ENCODE results near the gene PBOV1.

The PBOV1 gene

DNA sequence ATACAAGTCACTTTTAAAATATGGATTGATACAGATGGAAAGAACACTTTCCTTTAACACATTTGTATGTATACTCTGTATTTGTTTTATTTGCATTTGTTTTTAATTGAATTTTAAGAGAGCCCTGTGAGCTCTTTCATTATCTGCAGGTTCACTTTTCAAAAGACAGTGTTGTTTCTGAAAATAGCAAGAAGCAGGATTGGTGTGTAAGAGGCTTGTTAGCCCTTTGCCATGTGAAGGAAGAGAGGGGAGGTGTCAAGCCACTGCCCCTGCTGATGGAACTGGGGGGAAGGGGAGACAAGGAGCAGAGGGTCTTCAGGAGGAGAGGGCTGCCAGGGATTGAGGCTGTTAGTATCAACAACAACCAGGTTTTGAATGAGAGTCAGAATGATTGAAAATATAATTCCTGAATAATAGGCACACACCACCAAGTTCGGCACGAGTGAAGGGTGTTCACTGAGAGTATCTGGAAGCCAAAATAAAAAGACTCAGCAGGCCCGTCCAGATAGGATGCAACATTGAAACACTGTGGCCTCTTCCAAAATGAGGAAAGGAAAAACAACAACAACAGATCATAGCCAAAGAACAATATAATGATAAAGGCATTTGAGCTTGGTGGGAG is 12.6 kb upstream of the PBOV1 start:
- TF ChIP-seq ZFX (IDR thresholded peaks at IDR 0.05), result no peak
- TF ChIP-seq, protein P1, sequence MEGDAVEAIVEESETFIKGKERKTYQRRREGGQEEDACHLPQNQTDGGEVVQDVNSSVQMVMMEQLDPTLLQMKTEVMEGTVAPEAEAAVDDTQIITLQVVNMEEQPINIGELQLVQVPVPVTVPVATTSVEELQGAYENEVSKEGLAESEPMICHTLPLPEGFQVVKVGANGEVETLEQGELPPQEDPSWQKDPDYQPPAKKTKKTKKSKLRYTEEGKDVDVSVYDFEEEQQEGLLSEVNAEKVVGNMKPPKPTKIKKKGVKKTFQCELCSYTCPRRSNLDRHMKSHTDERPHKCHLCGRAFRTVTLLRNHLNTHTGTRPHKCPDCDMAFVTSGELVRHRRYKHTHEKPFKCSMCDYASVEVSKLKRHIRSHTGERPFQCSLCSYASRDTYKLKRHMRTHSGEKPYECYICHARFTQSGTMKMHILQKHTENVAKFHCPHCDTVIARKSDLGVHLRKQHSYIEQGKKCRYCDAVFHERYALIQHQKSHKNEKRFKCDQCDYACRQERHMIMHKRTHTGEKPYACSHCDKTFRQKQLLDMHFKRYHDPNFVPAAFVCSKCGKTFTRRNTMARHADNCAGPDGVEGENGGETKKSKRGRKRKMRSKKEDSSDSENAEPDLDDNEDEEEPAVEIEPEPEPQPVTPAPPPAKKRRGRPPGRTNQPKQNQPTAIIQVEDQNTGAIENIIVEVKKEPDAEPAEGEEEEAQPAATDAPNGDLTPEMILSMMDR (conservative IDR thresholded peaks at IDR 0.05), result no peak
- peak overlapping the region; percentile 100 for H3K27ac ChIP-seq

DNA sequence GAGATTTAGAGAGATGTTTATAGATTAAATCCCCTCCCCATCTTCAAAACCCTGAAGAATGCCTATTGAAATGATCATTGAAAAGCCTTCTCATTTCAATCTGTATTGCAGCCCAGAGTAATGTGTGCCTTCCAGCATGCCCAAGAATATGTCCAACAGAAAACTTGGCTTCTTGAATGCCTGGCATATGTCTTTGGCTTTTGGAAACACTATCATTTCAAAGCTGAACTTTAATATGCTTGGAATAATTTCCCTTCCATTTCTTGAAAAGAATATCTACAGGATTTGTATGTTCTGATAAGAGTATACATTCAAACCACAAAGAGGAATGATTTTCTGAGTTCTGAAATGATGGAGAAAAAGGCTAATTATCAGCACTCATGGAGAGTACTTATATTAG is 11.9 kb upstream of the PBOV1 start:
- TF ChIP-seq, protein P1 (conservative IDR thresholded peaks at IDR 0.05), result no peak
- H3K27ac ChIP-seq, result peak overlapping the region; percentile 100

DNA sequence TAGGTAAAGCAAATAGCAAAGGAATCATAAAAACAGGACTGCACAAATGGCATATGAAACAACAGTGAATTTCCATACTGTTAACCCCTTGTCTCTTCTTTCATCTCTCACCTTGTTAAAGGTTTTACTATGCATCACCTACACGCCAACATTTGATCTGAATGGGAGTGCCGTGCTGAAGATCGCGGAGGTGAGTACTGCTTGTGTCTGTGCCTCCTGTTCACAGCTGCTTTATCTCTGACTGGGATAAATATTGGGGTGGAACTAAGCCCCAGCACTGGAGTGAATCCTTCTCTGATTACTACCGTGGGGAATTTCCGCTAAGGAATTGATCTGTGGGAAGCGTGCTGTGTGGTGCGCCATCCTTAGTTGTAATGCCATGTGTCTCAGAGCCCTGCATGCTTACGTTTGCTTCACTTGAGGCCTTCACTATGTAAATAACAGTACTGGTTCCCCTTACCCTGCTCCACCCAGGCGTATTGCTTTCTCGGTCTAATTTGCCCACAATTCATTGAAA is 11.4 kb upstream of the PBOV1 start:
- TF ChIP-seq ZFX (IDR thresholded peaks at IDR 0.05), result no peak
- TF ChIP-seq, protein P1 (conservative IDR thresholded peaks at IDR 0.05), result no peak

DNA sequence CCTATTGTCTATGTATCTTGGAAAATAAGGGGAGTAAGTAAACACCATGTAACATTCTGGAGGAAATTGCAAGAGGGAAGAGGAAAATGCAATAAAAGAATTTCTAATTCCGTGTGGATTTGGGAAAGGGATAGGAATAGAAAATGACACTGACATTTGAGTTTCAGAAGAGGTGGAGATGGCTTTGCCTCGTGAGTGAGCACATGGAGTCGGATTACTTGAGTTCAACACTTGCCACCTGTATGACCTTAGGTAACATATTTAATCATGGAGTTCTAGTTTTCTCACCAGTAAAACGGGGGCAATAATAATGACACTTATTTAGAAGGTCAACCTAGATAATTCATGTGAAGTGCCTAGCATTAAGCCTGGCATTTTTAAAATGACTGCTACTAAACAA is 10.8 kb upstream of the PBOV1 start:
- TF ChIP-seq, protein P1 (conservative IDR thresholded peaks at IDR 0.05), result no peak
- TF ChIP-seq ZFX (IDR thresholded peaks at IDR 0.05), result no peak

More for the DNA sequence above, 11.4 kb upstream of the PBOV1 start:
- H3K27ac ChIP-seq, result peak overlapping the region; percentile 100

DNA sequence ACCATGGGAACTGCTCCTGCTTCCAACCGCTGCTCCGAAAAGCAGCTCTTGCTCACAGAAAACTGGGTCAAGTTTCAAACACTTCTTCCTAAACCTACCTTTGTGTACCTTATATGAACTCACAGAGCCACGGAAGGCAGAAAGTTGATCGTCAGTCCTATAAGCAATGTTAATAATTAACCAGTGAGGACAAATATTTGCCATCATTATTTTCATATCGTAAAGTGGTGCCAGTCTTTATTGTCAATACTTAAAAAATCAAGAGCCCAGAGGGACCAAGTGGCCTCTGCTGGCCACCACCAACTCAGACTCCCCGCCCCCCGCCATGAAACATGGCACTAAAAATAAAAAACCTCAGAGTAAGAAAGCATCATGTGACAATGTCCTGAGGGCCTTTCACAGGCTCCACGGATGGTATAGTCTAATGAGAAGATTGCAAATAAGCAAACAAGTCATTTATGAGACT is 9.1 kb upstream of the PBOV1 start:
- no peak for TF ChIP-seq ZFX (IDR thresholded peaks at IDR 0.05)
- H3K27ac ChIP-seq, result peak overlapping the region; percentile 100

More for the DNA sequence above, 10.8 kb upstream of the PBOV1 start:
- peak overlapping the region; percentile 100 for H3K27ac ChIP-seq

DNA sequence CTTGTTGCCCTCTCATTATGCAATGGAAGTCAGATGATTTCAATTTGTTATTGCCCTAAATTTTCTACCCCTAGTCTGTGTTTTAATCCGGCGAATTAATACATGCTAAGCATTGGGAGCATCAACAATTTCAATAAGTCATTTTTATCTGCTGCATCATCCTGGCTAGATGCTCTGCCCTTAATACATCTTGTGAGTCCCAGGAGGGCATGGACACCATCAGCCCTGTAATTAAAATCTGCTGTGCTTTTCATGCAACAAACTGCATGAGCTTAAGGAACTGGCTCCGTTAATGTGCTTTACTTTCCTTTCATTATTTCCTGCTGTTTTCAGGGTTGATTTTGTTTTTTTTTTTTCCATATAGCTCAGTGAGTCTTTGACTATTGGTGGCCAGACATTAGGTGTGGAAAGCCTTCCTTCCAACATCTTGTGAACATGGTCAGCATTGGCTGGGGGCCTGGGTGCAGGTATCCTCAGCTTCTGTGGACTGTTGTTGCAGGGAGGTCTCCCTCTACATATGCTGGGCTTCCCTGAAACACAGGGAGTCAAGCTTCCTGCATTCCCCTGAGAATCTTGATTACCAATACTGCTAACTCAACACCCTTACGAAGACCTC is 8.5 kb upstream of the PBOV1 start:
- H3K27ac ChIP-seq, result peak overlapping the region; percentile 100
- no peak for TF ChIP-seq ZFX (IDR thresholded peaks at IDR 0.05)
- TF ChIP-seq, protein P1 (conservative IDR thresholded peaks at IDR 0.05), result no peak

DNA sequence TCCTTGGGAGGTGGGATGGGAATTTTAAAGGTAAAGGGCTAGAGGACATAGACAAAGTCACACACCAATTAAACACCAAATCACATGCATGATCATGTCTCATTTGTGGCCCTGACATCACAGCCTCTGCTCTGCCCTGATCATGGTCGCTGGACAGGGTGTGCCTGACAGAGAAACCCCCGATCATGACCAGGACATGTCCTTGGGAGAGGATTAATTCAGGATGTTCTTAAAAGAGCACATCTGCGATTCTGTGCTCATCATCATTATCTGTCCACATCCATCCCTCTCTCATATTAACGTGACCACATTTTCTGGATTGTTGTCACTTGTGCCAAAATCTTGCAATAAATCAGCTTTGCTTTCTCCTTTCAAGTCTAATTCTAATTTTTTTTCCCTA is 7.7 kb upstream of the PBOV1 start:
- TF ChIP-seq, protein P1 (conservative IDR thresholded peaks at IDR 0.05), result no peak
- TF ChIP-seq ZFX (IDR thresholded peaks at IDR 0.05), result no peak

More for the DNA sequence above, 7.7 kb upstream of the PBOV1 start:
- peak overlapping the region; percentile 100; the same call in 1 of the 2 replicates for H3K27ac ChIP-seq

Measured in C4-2B (cell line).